ENCODE results near the gene BTF3.

DNA sequence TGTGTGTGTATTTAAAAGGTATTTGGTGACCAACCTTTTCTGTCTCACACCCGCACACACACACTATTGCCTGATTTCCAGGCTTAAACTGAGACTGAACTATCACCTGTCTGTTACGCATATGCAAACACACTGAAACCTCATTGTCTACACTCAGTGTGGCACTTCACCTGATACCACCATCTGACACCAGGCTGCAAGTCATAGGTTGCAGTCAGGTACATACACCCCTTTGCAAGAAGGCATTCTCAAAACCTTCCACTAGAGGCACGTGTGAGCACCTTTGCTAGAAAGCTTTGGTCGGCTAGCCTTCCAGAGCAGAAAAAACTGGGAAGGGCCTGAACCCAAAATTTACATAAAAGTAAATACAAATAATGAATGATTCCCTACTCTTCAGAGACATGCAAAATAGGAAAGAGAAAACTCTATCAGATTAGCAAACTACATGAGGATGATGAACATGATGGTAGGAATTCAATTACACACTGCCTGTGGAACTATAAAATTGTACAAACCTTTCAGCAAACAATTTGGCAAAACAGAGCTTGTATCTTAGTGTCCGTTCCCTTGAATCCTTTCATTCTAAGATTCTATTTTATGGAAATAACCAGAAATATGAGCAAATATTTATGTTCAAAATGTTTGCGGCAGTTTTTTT lies 43.7 kb upstream of the BTF3 start:
- no peak for TF ChIP-seq POLR2AphosphoS5 (IDR thresholded peaks at IDR 0.05; ENCODE audit: borderline replicate concordance, low read depth, low read length)
- no peak for TF ChIP-seq EZH2 (IDR thresholded peaks at IDR 0.05)
